SK-N-SH treated with all-trans-retinoic acid at 6 μM for 48 hours (cell line): Measurements from ENCODE around the gene TMEM156.

Source experiments
- ARNTL ChIP-seq: fragments of 450-650 bp; formaldehyde crosslinking; IDR thresholded peaks from 2 replicates; pipeline ENCODE4 v1.5.0; 2020; ENCODE audit warnings: low read depth, mild to moderate bottlenecking, moderate library complexity, borderline replicate concordance
- CSRNP3 ChIP-seq: fragments of 250-450 bp; sonication (Bioruptor Pico); IDR thresholded peaks from 2 replicates; pipeline ENCODE4 v1.5.1; 2021; ENCODE audit warnings: mild to moderate bottlenecking, moderate library complexity
- ESRRG ChIP-seq: fragments of 250-450 bp; sonication (Bioruptor Pico); IDR thresholded peaks from 2 replicates; pipeline ENCODE4 v1.6.1; 2021; ENCODE audit warnings: mild to moderate bottlenecking
- OSR1 ChIP-seq: fragments of 250-450 bp; sonication (Bioruptor Pico); IDR thresholded peaks from 2 replicates; pipeline ENCODE4 v1.8.0; 2022; ENCODE audit warnings: moderate library complexity, mild to moderate bottlenecking, inconsistent platforms
- PATZ1 ChIP-seq: fragments of 250-450 bp; sonication (Bioruptor Pico); IDR thresholded peaks from 2 replicates; pipeline ENCODE4 v1.8.0; 2020; ENCODE audit warnings: mild to moderate bottlenecking, moderate library complexity, borderline replicate concordance
- POU6F1 ChIP-seq: fragments of 250-450 bp; sonication (Bioruptor Pico); IDR thresholded peaks from 2 replicates; pipeline ENCODE4 v1.8.0; 2021; ENCODE audit warnings: low read depth, mild to moderate bottlenecking, moderate library complexity, borderline replicate concordance
- TOX ChIP-seq: fragments of 250-450 bp; sonication (Bioruptor Pico); IDR thresholded peaks from 2 replicates; pipeline ENCODE4 v1.8.0; 2021; ENCODE audit warnings: mild to moderate bottlenecking, moderate library complexity, borderline replicate concordance
- ZFP3 ChIP-seq: fragments of 250-450 bp; sonication (Bioruptor Pico); IDR thresholded peaks from 2 replicates; pipeline ENCODE4 v1.5.0; 2020; ENCODE audit warnings: mild to moderate bottlenecking, moderate library complexity
- TF ChIP-seq, protein P1 (sequence below): fragments of 250-450 bp; sonication (Bioruptor Pico); IDR thresholded peaks from 2 replicates; pipeline ENCODE4 v1.5.1; 2020; ENCODE audit warnings: low read depth, mild to moderate bottlenecking, moderate library complexity

- TF ChIP-seq POU6F1 (CRISPR knock-in tag) (no peak), PATZ1 (no peak), ARNTL (CRISPR knock-in tag) (no peak), CSRNP3 (CRISPR knock-in tag) (no peak), ZFP3 (CRISPR knock-in tag) (no peak), ESRRG (CRISPR knock-in tag) (no peak), OSR1 (CRISPR knock-in tag) (no peak), TOX (CRISPR knock-in tag) (no peak)
- TF ChIP-seq, protein P1, sequence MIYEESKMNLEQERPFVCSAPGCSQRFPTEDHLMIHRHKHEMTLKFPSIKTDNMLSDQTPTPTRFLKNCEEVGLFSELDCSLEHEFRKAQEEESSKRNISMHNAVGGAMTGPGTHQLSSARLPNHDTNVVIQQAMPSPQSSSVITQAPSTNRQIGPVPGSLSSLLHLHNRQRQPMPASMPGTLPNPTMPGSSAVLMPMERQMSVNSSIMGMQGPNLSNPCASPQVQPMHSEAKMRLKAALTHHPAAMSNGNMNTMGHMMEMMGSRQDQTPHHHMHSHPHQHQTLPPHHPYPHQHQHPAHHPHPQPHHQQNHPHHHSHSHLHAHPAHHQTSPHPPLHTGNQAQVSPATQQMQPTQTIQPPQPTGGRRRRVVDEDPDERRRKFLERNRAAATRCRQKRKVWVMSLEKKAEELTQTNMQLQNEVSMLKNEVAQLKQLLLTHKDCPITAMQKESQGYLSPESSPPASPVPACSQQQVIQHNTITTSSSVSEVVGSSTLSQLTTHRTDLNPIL (CRISPR knock-in tag): no peak
These were observed 111.5 kb downstream of the TMEM156 start for GRCh38 chr4:38920677-38921076.
